Adrenal gland (tissue), 5 donors: ENCODE data around the gene LRRC4C.

Experiments used
- CTCF ChIP-seq, 6 experiments: fragments of 450-650 bp in 4 of 6; fragments of 200-600 bp in 2 of 6; sonication (generic) in 1 of 6; IDR thresholded peaks; 1 replicate in 5 of 6; 2 replicates in 1 of 6; pipeline versions ENCODE4 v1.5.1 to v1.8.0; 2016 to 2021; ENCODE audit warnings: antibody characterized with exemption in 6 of 6, mild to moderate bottlenecking in 2 of 6, moderate library complexity in 1 of 6
- POLR2A ChIP-seq, 2 donors: fragments of 450-650 bp; IDR thresholded peaks; one replicate each; pipeline ENCODE4 v1.6.1; 2017; ENCODE audit warnings: antibody characterized with exemption in 2 of 2, mild to moderate bottlenecking in 2 of 2, moderate library complexity in 1 of 2
- donor health status: DM: no; HTN: no; CAD: no.

GRCh38 chr11:40186437-40187263, 1272.8 kb downstream of the LRRC4C start:
- TF ChIP-seq CTCF (IDR thresholded peaks at IDR 0.05), result no peak
- TF ChIP-seq POLR2A (IDR thresholded peaks at IDR 0.05), result no peak
